ENCODE data around the gene HGS.
A peak's percentile ranks its signal among the peaks of the same experiment; 100 is the strongest.
"Not testable (repeated sequence)": the region's sequence is repeated elsewhere in the genome, so short reads cannot be mapped to it uniquely, and the experiment has no call there.

The HGS gene

DNA sequence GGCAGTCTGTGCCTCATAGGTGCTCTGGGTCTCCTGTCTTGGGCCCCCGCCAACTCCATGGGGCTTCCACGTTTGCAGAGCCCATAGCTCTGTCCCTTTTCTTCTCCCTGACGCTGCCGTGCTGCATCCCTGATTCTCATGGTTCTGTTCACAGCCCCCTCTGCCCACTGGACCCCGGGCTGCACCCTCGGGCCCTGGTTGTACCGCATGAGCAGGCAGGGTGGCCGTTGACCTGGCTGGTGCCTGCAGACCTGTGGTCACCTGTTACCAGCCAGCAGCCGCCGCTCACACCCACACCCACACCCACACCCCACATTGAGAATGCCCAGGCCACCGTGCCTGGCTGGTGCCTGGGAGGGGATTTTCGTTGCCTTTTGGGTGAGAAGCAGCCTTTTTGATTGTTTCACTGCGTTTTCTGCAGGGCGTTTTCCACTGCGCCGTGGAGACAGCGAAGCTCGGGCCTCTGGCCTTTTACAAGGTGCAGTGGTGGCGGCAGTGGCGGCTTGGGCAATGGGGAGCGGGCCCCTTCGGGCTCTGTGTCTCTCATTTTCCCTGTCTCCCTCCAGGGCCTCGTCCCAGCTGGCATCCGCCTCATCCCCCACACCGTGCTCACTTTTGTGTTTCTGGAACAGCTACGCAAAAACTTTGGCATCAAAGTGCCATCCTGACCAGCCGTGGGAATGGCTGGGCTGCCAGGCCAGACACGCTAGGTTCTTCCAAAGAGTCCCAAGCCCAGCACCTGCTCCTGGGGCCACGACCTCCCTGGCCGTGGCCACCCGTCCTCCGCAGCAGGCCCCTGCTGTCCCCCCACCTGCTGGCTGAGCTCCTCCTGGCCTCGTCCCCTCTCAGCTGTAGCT lies 35.8 kb downstream of the HGS start:
- DNase-seq (ENCODE audit: low read depth) = no peak

GRCh38 chr17:81720267-81721071 lies 36.7 kb downstream of the HGS start:
- DNase-seq (ENCODE audit: low read depth) = no peak

DNA sequence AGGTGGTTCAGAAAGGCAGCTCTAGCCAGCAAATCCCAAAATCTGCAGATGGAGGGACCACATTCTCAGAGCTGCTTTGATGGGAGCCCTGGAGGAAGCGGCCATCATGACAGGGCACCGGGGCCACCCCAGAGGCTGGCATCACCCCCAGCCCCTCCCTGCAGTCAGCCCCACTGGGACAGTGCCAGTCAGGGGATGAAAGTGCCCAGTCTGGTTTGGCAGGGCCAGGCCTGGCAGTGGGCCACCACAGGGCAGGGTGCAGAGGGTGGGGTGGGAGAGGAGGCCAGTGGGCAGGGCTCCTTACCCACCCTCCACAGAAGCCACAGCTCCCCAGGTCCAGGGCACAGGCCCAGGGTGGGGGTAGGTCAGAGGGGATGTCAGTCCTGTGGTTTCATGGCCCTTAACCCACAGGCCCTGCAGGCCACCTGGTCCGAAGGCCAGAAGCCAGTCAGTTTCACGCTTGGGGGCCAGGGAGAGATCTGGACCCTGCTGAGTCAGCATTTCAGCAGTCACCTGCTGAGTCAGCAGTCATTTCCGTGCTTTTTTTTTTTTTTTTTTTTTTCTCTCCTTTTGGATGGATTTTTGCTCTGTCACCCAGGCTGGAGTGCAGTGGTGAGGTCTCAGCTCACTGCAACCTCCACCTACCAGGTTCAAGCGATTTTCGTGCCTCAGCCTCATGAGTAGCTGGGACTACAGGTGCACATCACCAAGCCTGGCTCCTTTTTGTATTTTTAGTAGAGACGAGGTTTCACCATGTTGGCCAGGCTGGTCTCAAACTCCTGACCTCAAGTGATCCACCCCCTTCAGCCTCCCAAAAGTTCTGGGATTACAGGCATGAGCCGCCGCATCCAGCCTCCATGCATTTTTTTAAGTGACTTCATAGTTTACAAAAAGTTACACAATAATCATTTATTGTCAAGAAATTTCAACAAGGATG lies 38.6 kb downstream of the HGS start:
- DNase-seq (ENCODE audit: low read depth) = no peak

GRCh38 chr17:81723651-81724209 lies 39.9 kb downstream of the HGS start:
- no peak for DNase-seq (ENCODE audit: low read depth)

- no peak for DNase-seq (ENCODE audit: low read depth)
Measured at GRCh38 chr17:81725439-81725838, 41.6 kb downstream of the HGS start.

GRCh38 chr17:81726004-81726403 lies 42.2 kb downstream of the HGS start:
- no peak for DNase-seq (ENCODE audit: low read depth)

DNA sequence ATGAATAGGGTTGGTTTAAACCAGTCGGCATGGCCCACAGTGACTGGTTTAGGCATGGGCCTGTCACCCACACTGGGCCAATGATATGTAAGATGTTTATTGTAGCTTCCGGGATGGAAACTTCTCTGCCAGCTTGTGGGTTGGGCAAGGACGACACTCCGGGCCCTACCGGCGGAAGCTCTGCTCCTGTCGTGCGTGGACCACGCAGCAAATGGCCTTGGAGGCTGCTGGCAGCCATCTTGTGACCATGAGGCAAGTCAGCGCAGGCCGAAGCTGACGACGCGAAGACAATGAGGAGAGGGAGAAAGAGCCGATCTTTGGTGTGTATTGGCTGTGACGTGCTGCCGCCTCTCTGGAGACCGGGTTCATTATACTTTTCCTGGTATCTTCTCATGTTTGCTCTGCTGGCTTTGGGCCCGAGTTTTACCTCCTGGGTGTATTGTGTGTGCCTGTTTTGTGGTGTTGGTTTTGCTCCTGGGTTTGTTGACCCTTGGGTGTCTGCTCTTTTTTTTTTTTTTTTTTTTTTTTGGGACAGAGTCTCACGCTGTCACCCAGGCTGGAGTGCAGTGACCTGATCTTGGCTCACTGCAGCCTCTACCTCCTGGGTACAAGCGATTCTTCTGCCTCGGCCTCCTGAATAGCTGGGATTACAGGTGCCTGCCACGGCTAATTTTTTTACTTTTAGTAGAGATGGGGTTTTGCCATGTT lies 43.7 kb downstream of the HGS start:
- DNase-seq (ENCODE audit: low read depth) = no peak

DNA sequence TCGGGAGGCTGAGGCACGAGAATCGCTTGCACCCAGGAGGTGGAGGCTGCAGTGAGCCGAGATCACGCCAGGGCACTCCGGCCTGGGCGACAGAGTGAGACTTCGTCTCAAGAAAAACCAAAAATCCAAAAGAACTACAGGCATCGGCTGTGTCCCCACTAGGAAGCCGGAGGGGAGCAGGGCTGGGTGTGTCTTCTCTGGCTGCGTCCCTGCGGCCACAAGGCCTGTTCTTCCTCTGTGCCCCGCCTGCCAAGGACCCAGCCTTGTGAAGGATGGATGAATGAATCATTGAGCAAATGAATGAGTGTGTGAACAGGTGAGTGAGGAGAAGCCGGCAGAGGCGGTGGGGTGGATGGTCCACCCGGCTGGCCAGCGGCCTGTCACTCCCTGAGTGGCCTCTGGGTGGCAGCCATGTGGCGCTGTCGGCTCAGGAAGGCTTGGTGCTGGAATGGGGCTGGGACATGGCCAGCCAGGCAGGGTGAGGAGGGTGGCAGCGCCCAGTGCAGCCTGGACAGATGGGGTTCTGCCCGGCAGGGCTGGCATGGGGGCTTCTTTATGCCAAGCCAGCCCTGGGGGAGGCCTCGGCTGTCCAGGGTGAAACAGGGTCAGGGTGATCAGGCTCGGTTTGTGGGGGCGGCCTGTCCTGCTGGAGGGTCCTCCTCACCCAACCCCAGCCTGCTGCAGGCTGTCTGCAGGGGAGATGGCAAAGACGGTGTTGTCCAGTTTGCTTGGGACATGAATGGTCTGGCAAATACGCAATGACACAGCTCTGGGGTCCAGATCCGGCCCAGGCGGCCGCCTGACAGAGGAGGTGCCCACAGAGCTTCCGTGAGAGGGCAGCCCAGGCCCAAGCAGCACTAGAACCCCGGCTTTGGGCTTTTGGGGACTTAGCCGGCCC lies 49.9 kb downstream of the HGS start:
- peak; percentile 25 for DNase-seq (ENCODE audit: low read depth)

GRCh38 chr17:81734405-81735263 lies 50.8 kb downstream of the HGS start:
- DNase-seq (ENCODE audit: low read depth) = no peak

DNA sequence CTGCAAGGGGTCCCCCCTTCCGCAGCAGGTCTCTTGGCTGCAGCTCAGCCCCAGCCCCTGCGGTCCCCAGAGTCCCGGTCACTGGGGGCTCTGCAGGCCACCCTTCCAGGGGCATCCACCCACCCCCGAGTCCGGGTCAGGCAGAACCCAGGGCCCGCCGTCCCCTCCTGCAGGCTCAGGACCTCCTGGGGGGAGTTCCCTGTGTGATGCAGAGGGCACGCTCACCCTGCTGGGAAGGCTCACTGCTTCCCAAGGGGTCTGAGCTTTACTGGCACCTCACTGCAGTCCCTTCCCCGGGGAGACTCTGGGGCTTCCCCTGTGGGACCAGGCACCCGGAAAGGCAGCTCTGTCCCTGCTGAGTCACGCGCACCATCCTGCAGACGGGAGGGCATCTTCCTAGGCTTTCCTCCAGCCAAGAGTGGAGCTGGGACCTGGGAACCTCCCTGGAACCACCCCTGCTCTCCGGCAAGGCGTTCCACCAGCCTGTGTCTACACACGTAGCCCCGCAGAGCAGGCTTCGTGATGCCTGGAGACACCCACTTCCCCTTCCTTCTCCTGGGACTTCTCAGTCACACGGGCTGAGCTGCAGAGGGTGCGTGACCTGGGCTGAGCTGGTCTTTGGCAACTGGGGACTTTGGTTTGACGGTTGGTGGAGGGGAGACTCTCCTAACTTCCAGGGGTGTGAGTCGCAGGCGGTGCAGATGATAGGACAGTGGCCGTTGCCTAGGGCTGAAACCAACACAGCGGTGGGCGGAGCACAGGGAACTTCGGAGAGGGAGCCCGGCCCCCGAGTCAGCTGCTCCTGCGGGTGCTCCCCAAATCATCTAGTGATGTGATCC lies 51.7 kb downstream of the HGS start:
- DNase-seq (ENCODE audit: low read depth) = no peak

DNA sequence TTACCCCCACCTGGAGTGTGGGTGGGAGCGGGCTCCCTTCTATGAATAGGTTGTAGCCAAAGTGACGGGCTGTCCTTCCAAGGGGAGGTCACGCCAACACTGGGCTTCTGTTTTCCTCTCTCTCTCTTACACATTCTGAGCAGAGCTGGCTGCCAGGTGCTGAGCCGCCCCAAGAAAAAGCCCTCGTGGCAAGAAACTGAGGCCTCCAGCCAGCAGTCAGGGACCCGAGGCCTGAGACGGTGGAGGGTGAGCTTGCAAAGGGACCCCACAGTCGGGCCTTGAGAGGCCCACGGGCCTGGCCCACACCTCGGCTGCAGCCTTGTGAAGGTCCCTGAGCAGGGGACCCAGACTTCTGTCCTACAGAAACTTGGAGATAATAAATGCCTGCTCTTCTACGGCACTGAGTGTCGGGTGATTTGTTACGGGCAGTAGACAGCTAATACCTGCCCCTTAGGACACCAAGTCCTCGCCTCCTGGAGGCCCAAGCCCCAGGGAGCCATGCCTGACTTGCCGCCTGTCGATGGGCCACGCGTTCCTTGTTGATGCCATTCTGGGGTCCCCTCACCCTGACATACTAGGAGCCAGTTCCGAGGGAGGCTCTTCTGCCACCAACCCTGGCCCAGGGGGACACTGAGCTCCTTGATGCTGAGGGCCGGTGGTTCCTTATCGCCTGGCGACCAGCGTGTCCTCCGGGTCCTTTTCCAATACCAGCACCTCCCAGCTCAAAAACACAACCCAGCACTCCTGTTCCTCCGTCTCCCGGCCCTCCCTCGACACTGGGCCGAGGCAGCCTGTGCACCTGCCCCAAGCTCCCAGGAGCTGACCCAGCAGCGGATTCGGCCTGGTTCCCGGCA lies 54.4 kb downstream of the HGS start:
- no peak for DNase-seq (ENCODE audit: low read depth)

- DNase-seq (ENCODE audit: low read depth) = no peak
Measured at GRCh38 chr17:81738801-81739393, 55.1 kb downstream of the HGS start.

DNA sequence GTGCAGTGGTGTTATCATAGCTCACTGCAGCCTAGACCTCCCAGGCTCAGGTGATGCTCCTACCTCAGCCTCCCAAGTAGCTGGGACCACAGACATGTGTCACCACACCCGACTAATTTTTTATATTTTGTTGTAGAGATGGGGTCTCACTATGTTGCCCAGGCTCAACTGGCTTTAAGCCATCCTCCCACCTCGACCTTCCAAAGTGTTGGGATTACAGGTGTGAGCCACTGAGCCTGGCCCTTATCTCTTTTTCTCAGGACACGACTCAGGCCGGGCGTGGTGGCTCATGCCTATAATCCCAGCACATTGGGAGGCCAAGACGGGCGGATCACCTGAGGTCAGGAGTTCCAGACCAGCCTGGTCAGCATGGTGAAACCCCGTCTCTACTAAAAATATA lies 55.8 kb downstream of the HGS start:
- DNase-seq (ENCODE audit: low read depth) = not testable (repeated sequence)

DNA sequence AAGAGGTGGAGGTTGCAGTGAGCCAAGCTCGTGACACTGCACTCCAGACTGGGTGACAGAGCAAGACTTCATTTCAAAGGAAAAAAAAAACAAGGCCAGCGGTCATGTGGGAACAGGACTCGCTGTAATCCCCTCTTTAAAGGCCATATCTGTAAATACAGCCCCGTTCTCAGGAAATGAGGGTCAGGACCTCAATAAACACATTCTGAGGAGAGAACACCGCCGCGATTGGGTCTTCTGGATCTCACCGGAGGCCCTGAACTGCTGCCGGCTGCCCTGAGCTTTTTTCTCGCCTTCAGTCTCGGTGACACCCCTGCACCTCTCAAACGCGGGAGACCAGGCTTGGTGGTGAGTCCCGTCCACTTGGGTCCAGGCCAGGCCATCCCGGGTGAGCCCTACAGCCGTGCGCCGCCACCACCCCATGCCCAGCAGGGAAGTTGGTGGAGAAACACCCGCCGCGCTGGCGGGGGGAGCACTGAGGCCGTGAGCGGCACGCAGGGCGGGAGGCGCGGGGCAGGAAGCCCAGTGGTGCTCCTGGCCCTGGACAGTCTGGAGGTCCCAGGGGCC lies 56.7 kb downstream of the HGS start:
- DNase-seq (ENCODE audit: low read depth) = no peak

GRCh38 chr17:81741049-81741593 lies 57.3 kb downstream of the HGS start:
- no peak for DNase-seq (ENCODE audit: low read depth)

Measured in activated T-helper 1 cell treated with Interleukin-2 at 50 U/mL for 16 hours (primary cell).